MM.1S (cell line): Measurements from ENCODE around the gene LCE6A.

Experiments used
- DNase-seq: peaks from one replicate; pipeline ENCODE4 v3.0.0-alpha.2; 2015
- H2AFZ ChIP-seq: fragments of 300-600 bp; sonication (generic); 2 replicates; pipeline ENCODE4 v1.6.0; 2016; ENCODE audit warnings: antibody characterized with exemption, low read length
- H3F3A ChIP-seq: fragments of 300-600 bp; sonication (generic); 2 replicates; pipeline ENCODE4 v1.6.1; 2016; ENCODE audit warnings: mild to moderate bottlenecking, antibody characterized with exemption, low read length, moderate library complexity, mixed read lengths; ENCODE audit not compliant: insufficient read depth
- H3K27ac ChIP-seq: fragments of 300-600 bp; sonication (generic); 2 replicates; pipeline ENCODE4 v1.5.1; 2016; ENCODE audit warnings: mild to moderate bottlenecking, low read length
- H3K27me3 ChIP-seq: fragments of 300-600 bp; sonication (generic); replicated peaks from 2 replicates; pipeline ENCODE4 v1.6.0; 2016; ENCODE audit warnings: low read length; ENCODE audit not compliant: insufficient read depth
- H3K36me3 ChIP-seq: fragments of 300-600 bp; sonication (generic); replicated peaks from 2 replicates; pipeline ENCODE4 v1.6.1; 2016; ENCODE audit warnings: mild to moderate bottlenecking, low read length, mixed read lengths; ENCODE audit not compliant: insufficient read depth
- H3K4me1 ChIP-seq: fragments of 300-600 bp; sonication (generic); 2 replicates; pipeline ENCODE4 v1.6.1; 2016; ENCODE audit warnings: low read length, mixed read lengths
- H3K4me2 ChIP-seq: fragments of 300-600 bp; sonication (generic); 2 replicates; pipeline ENCODE4 v1.6.0; 2016; ENCODE audit warnings: low read depth, low read length
- H3K4me3 ChIP-seq: fragments of 300-600 bp; sonication (generic); 2 replicates; pipeline ENCODE4 v1.5.1; 2016; ENCODE audit warnings: low read length, mixed read lengths
- H3K79me2 ChIP-seq: fragments of 300-600 bp; sonication (generic); 2 replicates; pipeline ENCODE4 v1.6.1; 2016; ENCODE audit warnings: mixed run types, low read length, mixed read lengths
- H3K9ac ChIP-seq: fragments of 300-600 bp; sonication (generic); 2 replicates; pipeline ENCODE4 v1.6.1; 2016; ENCODE audit warnings: low read length, mixed read lengths
- H3K9me2 ChIP-seq: fragments of 300-600 bp; sonication (generic); replicated peaks from 2 replicates; pipeline ENCODE4 v1.6.1; 2016; ENCODE audit warnings: mild to moderate bottlenecking, low read length, mixed read lengths; ENCODE audit not compliant: insufficient read depth
- H3K9me3 ChIP-seq: fragments of 300-600 bp; sonication (generic); replicated peaks from 2 replicates; pipeline ENCODE4 v1.6.1; 2016; ENCODE audit warnings: mild to moderate bottlenecking, low read length, mixed read lengths; ENCODE audit not compliant: insufficient read depth
- H4K20me1 ChIP-seq: fragments of 300-600 bp; sonication (generic); 2 replicates; pipeline ENCODE4 v1.6.1; 2016; ENCODE audit warnings: mild to moderate bottlenecking, low read length, moderate library complexity, mixed read lengths; ENCODE audit not compliant: insufficient read depth
- EZH2 ChIP-seq: fragments of 300-600 bp; sonication (generic); optimal IDR thresholded peaks from 2 replicates; pipeline ENCODE3; 2017; ENCODE audit warnings: low read depth, mild to moderate bottlenecking, antibody characterized with exemption, low read length, mixed read lengths
- EZH2phosphoT487 ChIP-seq: fragments of 300-600 bp; sonication (generic); IDR thresholded peaks from 2 replicates; pipeline ENCODE4 v1.6.1; 2018; ENCODE audit warnings: antibody characterized with exemption, low read length
- TF ChIP-seq, protein P1 (sequence below): fragments of 300-600 bp; sonication (generic); IDR thresholded peaks from 2 replicates; pipeline ENCODE4 v1.5.1; 2016; ENCODE audit warnings: antibody characterized with exemption, low read length, mixed read lengths

The LCE6A gene

DNA sequence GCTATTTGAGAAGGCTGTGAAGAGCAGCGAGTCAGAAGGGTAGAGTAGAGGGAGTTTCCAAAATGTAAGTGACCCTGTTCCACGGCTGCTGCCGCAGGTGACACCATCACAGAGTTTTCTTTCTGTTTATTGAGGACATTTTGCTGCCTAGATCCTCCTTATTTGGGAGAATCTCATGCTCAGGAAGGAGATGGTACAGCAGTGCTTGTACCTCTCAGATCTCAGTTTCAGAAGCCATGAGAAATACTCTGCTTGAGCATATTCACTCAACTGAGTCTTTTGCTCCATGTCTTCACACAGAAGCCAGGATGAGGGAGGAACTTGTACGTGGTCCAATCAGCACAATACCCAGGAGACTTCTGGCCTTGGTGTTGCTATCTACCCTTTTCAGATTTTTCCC lies 18.7 kb downstream of the LCE6A start:
- Histone ChIP-seq H3F3A (no peaks in the 10 kb centered on the region), H3K79me2 (no peaks in the 10 kb centered on the region), H3K9me3 (no peaks in the 10 kb centered on the region), H3K4me2 (no peak overlapping the region), H3K9ac (no peak overlapping the region), H3K4me3 (no peak overlapping the region), H3K27me3 (no peaks in the 10 kb centered on the region), H3K36me3 (no peaks in the 10 kb centered on the region), H3K4me1 (no peaks in the 10 kb centered on the region), H4K20me1 (no peaks in the 10 kb centered on the region), H3K27ac (no peak overlapping the region), H2AFZ (no peak overlapping the region), H3K9me2 (no peaks in the 10 kb centered on the region)
- no peak for TF ChIP-seq EZH2
- no peak for DNase-seq

- no peaks in the 10 kb centered on the region for H3K27me3 ChIP-seq
- no peaks in the 10 kb centered on the region for H3K4me1 ChIP-seq
- no peak for TF ChIP-seq EZH2
- TF ChIP-seq, protein P1, sequence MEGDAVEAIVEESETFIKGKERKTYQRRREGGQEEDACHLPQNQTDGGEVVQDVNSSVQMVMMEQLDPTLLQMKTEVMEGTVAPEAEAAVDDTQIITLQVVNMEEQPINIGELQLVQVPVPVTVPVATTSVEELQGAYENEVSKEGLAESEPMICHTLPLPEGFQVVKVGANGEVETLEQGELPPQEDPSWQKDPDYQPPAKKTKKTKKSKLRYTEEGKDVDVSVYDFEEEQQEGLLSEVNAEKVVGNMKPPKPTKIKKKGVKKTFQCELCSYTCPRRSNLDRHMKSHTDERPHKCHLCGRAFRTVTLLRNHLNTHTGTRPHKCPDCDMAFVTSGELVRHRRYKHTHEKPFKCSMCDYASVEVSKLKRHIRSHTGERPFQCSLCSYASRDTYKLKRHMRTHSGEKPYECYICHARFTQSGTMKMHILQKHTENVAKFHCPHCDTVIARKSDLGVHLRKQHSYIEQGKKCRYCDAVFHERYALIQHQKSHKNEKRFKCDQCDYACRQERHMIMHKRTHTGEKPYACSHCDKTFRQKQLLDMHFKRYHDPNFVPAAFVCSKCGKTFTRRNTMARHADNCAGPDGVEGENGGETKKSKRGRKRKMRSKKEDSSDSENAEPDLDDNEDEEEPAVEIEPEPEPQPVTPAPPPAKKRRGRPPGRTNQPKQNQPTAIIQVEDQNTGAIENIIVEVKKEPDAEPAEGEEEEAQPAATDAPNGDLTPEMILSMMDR, result no peak
- TF ChIP-seq EZH2phosphoT487, result no peak
- no peak for DNase-seq
- H4K20me1 ChIP-seq, result no peaks in the 10 kb centered on the region
- no peaks in the 10 kb centered on the region for H3K9me3 ChIP-seq
- H3K36me3 ChIP-seq, result no peaks in the 10 kb centered on the region
- no peak overlapping the region for H3K27ac ChIP-seq
- no peaks in the 10 kb centered on the region for H3F3A ChIP-seq
- no peaks in the 10 kb centered on the region for H3K79me2 ChIP-seq
- H2AFZ ChIP-seq, result no peak overlapping the region
- no peak overlapping the region for H3K9ac ChIP-seq
- H3K9me2 ChIP-seq, result no peaks in the 10 kb centered on the region
- H3K4me2 ChIP-seq, result no peak overlapping the region
- no peak overlapping the region for H3K4me3 ChIP-seq
Measured at GRCh38 chr1:152864443-152864842, 21.8 kb downstream of the LCE6A start.

DNA sequence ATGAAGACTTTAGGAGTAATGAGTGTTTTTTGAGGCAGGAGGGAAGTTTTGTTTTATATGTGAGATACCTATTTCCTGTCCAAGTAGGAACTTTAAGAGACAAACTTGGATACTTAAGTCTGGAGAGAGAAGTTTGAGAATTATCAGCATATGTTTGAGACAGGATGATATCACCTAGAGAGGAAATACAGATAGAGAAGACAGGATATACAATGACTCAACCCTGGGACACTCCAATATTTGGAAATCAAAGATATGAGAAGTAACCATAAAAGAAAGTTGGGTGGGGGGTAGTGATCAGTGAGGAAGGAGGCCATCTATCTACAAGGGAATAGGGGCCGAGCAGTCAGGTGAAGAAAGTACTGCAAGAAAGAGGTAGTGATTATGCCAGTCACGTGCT lies 23.7 kb downstream of the LCE6A start:
- Histone ChIP-seq H3K9me3 (no peaks in the 10 kb centered on the region), H3K27me3 (no peaks in the 10 kb centered on the region), H3K4me3 (no peak overlapping the region), H4K20me1 (no peaks in the 10 kb centered on the region), H3K4me2 (no peak overlapping the region), H2AFZ (no peak overlapping the region), H3K79me2 (no peaks in the 10 kb centered on the region), H3K36me3 (no peaks in the 10 kb centered on the region), H3K9ac (no peak overlapping the region), H3K27ac (no peak overlapping the region), H3K9me2 (no peaks in the 10 kb centered on the region), H3K4me1 (no peaks in the 10 kb centered on the region), H3F3A (no peaks in the 10 kb centered on the region)
- TF ChIP-seq EZH2 (no peak), EZH2phosphoT487 (no peak)
- TF ChIP-seq, protein P1, result no peak
- DNase-seq, result no peak

DNA sequence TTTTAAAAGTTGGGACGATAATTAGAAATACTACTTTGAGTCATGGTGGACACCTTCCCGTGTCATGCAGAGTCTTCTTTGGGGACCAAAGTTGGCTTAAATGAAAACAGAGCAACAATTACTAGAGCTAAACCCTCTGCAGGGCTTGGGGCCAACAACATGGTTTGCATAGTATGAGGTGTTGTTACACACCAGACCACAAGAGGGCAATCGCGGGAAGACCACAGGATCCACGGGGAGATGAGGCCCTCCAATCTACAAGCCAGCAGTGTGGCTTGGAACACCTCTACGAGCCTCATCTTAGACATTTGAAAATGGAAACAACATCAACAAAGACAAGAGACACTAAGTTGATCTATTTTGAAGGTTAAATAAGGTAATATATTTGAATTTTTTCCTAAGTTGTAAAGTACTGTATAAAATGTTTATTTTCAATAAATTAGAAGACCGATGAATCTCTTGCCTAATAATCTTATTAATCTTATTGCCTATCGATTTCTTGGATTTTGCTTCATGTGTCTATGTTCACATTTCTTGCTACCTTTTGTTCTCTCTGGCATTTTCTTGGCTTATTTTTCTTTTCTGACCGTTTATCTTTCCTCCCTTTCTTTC lies 27.3 kb downstream of the LCE6A start:
- no peaks in the 10 kb centered on the region for H3F3A ChIP-seq
- no peaks in the 10 kb centered on the region for H3K36me3 ChIP-seq
- peaks cover 12% of the 10 kb centered on the region for H3K4me1 ChIP-seq
- H3K4me3 ChIP-seq, result no peak overlapping the region
- no peak overlapping the region for H3K4me2 ChIP-seq
- H3K27ac ChIP-seq, result no peak overlapping the region
- H4K20me1 ChIP-seq, result no peaks in the 10 kb centered on the region
- H3K27me3 ChIP-seq, result no peaks in the 10 kb centered on the region
- no peak overlapping the region for H2AFZ ChIP-seq
- H3K9ac ChIP-seq, result no peak overlapping the region
- TF ChIP-seq, protein P1, result peak; percentile 82
- no peak for TF ChIP-seq EZH2phosphoT487
- no peaks in the 10 kb centered on the region for H3K9me2 ChIP-seq
- H3K79me2 ChIP-seq, result no peaks in the 10 kb centered on the region
- H3K9me3 ChIP-seq, result no peaks in the 10 kb centered on the region
- peak; percentile 77 for DNase-seq
